ENCODE measurements around the gene IFNW1. TPM values are rescaled to one million over a fixed set of nuclear protein-coding genes. Genes with fewer than 3 reads are reported as not detected.

Gene IFNW1
- total and polyA plus RNA-seq, 7 donors: not detected

DNA sequence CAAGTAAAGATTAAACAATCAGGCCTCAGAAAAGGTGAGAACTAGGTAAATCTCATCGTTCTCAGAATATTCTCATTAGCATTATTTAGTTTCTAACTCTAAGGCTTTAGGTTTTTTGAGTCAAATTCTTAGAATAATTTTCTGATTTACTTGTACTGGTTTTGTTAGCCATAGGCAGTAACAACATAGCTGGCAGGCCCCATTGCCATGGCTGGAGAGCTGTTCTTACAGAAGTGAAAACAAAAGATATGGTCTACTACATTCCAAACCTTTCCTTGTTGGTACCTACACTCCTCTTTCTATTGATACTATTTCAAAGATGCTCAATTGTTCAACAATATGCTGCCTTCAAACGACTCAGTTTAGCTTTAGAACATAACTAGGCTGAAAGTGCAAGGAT is 27.3 kb downstream of the IFNW1 start:
- 59 to 72% (median 67%) methylated on average over 2 of the region's 2 CpGs for WGBS, 3 donors

DNA sequence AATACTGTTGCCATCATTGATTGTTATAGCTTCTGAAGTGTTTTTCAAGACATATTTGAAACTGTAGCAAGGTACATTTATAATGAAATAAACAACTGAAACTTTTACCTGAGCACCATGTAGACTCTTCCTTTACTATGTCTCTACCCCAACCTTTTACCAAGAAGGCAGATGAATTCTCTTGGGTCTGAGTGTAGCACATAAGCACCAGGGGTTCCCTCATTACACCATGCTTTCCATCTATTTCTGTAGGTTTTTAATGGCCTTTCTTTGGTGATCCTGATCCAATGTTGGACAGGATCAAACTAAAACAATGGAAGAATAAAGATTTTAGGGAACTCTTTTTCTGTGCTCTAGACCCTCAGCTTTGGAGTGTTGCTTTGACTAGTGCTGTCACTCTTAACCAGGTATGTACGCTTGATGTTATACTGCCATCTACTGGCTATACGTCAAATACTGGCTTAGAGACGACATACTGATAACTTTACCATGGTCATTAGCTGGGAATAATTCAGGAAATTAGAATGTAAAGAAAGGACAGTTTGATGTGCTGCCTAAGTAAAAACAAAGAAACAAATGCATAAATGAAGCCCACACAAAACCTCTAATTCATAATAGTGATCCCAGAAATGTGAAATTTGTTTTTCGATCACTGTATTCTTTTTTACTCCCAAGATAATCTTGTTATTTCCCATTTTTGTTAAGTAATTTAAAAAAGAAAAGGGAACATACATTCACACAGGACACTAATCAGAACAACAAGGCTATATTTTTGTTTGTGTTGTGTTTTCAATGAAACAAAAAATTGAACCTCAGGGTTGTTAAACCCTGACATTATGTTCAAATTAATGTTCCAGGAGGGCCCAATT is 30.7 kb downstream of the IFNW1 start:
- TF ChIP-seq, protein P1, sequence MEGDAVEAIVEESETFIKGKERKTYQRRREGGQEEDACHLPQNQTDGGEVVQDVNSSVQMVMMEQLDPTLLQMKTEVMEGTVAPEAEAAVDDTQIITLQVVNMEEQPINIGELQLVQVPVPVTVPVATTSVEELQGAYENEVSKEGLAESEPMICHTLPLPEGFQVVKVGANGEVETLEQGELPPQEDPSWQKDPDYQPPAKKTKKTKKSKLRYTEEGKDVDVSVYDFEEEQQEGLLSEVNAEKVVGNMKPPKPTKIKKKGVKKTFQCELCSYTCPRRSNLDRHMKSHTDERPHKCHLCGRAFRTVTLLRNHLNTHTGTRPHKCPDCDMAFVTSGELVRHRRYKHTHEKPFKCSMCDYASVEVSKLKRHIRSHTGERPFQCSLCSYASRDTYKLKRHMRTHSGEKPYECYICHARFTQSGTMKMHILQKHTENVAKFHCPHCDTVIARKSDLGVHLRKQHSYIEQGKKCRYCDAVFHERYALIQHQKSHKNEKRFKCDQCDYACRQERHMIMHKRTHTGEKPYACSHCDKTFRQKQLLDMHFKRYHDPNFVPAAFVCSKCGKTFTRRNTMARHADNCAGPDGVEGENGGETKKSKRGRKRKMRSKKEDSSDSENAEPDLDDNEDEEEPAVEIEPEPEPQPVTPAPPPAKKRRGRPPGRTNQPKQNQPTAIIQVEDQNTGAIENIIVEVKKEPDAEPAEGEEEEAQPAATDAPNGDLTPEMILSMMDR (IDR thresholded peaks at IDR 0.05): peak; percentile 77
- H3K9me3 ChIP-seq: no peaks in the 10 kb centered on the region
- intact Hi-C loops (cut with DNase I): loop anchor here (5.0 to 10.0 kb wide), 4 partner anchors 136 to 1184 kb away; partner anchors contain the start of gene MLLT3 (in 1 of the 2)
- no peak for DNase-seq
- no peaks in the 10 kb centered on the region for H3K27me3 ChIP-seq (ENCODE audit: insufficient read depth in 3 of 3, low read length in 2 of 3)
- H3K4me3 ChIP-seq: no peak overlapping the region
- no peaks in the 10 kb centered on the region for H3K36me3 ChIP-seq (ENCODE audit: insufficient read depth in 1 of 2, low read depth in 1 of 2)
- peak in 3 of 4 donors; percentile 66 to 86 (median 81) for ATAC-seq
- no peaks in the 10 kb centered on the region for H3K4me1 ChIP-seq
- 25% methylated on average over 4 of the region's 4 CpGs for WGBS, 3 donors
- H3K27ac ChIP-seq: no peak overlapping the region

More for the DNA sequence above, 27.3 kb downstream of the IFNW1 start:
- Histone ChIP-seq H3K4me1 (no peaks in the 10 kb centered on the region), H3K4me3 (no peak overlapping the region), H3K9me3 (no peaks in the 10 kb centered on the region), H3K36me3 (ENCODE audit: insufficient read depth in 1 of 2, low read depth in 1 of 2) (no peaks in the 10 kb centered on the region), H3K27ac (no peak overlapping the region), H3K27me3 (ENCODE audit: insufficient read depth in 3 of 3, low read length in 2 of 3) (no peaks in the 10 kb centered on the region)
- DNase-seq (no peak), ATAC-seq (no peak)
- intact Hi-C loops (cut with DNase I): loop anchor here (5.0 to 10.0 kb wide), 4 partner anchors 140 to 1187 kb away; partner anchors contain the start of gene MLLT3 (in 1 of the 2)
- TF ChIP-seq, protein P1 (IDR thresholded peaks at IDR 0.05): no peak

DNA sequence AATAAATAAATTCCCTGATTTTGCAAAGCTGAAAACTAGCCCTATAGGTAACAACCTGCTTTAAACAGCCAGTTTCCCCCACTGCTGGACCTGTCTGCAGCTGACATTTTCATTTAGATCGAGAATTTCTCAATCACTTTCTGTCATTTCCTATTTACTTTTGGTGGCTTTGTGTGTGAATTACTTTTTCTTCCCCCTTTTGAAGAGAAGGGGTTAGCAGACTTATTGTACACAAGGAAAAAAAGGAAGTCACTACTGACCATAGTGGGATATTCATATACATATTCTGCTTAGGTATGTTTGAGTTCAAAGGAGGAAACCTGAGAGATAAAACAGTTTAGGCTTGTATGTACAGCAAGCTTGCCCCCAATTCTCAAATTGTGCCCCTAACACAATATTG is 36.8 kb downstream of the IFNW1 start:
- intact Hi-C loops (cut with DNase I): no loop called here
- Histone ChIP-seq H3K4me1 (no peaks in the 10 kb centered on the region), H3K9me3 (no peaks in the 10 kb centered on the region), H3K4me3 (no peak overlapping the region), H3K27ac (no peak overlapping the region), H3K36me3 (ENCODE audit: insufficient read depth in 1 of 2, low read depth in 1 of 2) (no peaks in the 10 kb centered on the region), H3K27me3 (ENCODE audit: insufficient read depth in 3 of 3, low read length in 2 of 3) (no peaks in the 10 kb centered on the region)
- DNase-seq (no peak), ATAC-seq (no peak)
- TF ChIP-seq, protein P1 (IDR thresholded peaks at IDR 0.05): no peak
- WGBS, 3 donors: 61 to 77% (median 67%) methylated on average over 1 of the region's 1 CpG

DNA sequence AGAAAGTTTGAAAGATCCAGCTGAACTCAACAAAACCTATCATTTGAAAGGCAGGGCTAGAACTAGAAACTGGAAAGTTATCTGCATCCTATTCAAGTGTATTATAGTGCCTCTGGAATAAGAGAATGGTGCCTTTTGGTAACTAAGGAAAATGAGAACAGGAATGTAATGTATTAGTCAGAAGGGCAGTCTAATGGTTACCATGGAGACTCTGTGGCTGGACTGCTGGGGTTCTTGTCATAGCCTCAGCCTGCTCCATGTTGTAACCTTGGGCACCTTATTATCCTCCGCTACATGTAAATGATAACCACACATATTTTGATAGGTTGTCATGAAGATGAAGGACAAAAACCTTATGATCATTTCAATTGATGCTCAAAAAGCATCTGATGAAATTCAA is 39.3 kb downstream of the IFNW1 start:
- H3K27me3 ChIP-seq (ENCODE audit: insufficient read depth in 3 of 3, low read length in 2 of 3): no peaks in the 10 kb centered on the region
- H3K27ac ChIP-seq: no peak overlapping the region
- TF ChIP-seq, protein P1 (IDR thresholded peaks at IDR 0.05): no peak
- no peaks in the 10 kb centered on the region for H3K36me3 ChIP-seq (ENCODE audit: insufficient read depth in 1 of 2, low read depth in 1 of 2)
- no peaks in the 10 kb centered on the region for H3K4me1 ChIP-seq
- ATAC-seq (no peak), DNase-seq (no peak)
- no peak overlapping the region for H3K4me3 ChIP-seq
- H3K9me3 ChIP-seq: no peaks in the 10 kb centered on the region
- intact Hi-C loops (cut with DNase I): no loop called here
- WGBS, 3 donors: 98 to 100% (median 100%) methylated on average over 1 of the region's 1 CpG

Data from psoas muscle (tissue), 8 donors.